DND-41 (cell line): ENCODE data around the gene OPN5.

Experiments used
- ATAC-seq: fragments of 200-7000 bp; cut with Tn5 transposase; 3 replicates; pipeline ENCODE4 v1.9.1; 2021; ENCODE audit warnings: low read depth; ENCODE audit not compliant: insufficient read depth
- DNase-seq: peaks from one replicate; pipeline ENCODE4 v3.0.0-alpha.2; 2020
- H2AFZ ChIP-seq: 2 replicates; pipeline ENCODE4 v1.6.0; 2012; ENCODE audit warnings: low read depth, low read length
- H3K27ac ChIP-seq: 2 replicates; pipeline ENCODE4 v1.5.1; 2012; ENCODE audit warnings: low read length, inconsistent platforms
- H3K27me3 ChIP-seq: fragments of 200-600 bp; sonication (generic); 2 replicates; pipeline ENCODE4 v1.6.0; 2012; ENCODE audit warnings: low read length, mild to moderate bottlenecking, inconsistent platforms; ENCODE audit not compliant: insufficient read depth, poor library complexity
- H3K36me3 ChIP-seq: 2 replicates; pipeline ENCODE4 v1.5.1; 2012; ENCODE audit warnings: low read length, inconsistent platforms; ENCODE audit not compliant: insufficient read depth
- H3K4me1 ChIP-seq: 2 replicates; pipeline ENCODE4 v1.5.1; 2012; ENCODE audit warnings: mild to moderate bottlenecking, low read length; ENCODE audit not compliant: insufficient read depth
- H3K4me2 ChIP-seq: 2 replicates; pipeline ENCODE4 v1.6.0; 2012; ENCODE audit warnings: mild to moderate bottlenecking, moderate library complexity, low read length, inconsistent platforms; ENCODE audit not compliant: insufficient read depth
- H3K4me3 ChIP-seq, 2 experiments: fragments of 200-600 bp in 1 of 2; shearing (Covaris generic) in 1 of 2; 2 replicates each; pipeline ENCODE4 v1.5.1; 2012 to 2016; ENCODE audit warnings: inconsistent platforms in 2 of 2, low read length in 2 of 2, mild to moderate bottlenecking in 2 of 2, low read depth in 1 of 2, moderate library complexity in 1 of 2
- H3K79me2 ChIP-seq: 2 replicates; pipeline ENCODE4 v1.6.0; 2012; ENCODE audit warnings: low read length, inconsistent platforms; ENCODE audit not compliant: insufficient read depth
- H3K9ac ChIP-seq: 2 replicates; pipeline ENCODE4 v1.6.0; 2012; ENCODE audit warnings: low read depth, mild to moderate bottlenecking, inconsistent platforms, low read length, moderate library complexity
- H3K9me3 ChIP-seq: 2 replicates; pipeline ENCODE4 v1.5.1; 2012; ENCODE audit warnings: low read length, moderate library complexity, mild to moderate bottlenecking, inconsistent platforms; ENCODE audit not compliant: insufficient read depth, severe bottlenecking
- H4K20me1 ChIP-seq: 2 replicates; pipeline ENCODE4 v1.6.0; 2012; ENCODE audit warnings: low read length; ENCODE audit not compliant: insufficient read depth
- EZH2 ChIP-seq: IDR thresholded peaks from 3 replicates; pipeline ENCODE4 v1.6.1; 2012; ENCODE audit warnings: borderline replicate concordance, low read depth, mild to moderate bottlenecking, moderate library complexity, low read length, inconsistent platforms; ENCODE audit not compliant: severe bottlenecking
- TF ChIP-seq, protein P1 (sequence below): IDR thresholded peaks from 2 replicates; pipeline ENCODE4 v1.5.1; 2012; ENCODE audit warnings: borderline replicate concordance, low read length, moderate library complexity, mild to moderate bottlenecking; ENCODE audit not compliant: poor library complexity, severe bottlenecking; ENCODE audit errors: extremely low read depth

Gene OPN5

DNA sequence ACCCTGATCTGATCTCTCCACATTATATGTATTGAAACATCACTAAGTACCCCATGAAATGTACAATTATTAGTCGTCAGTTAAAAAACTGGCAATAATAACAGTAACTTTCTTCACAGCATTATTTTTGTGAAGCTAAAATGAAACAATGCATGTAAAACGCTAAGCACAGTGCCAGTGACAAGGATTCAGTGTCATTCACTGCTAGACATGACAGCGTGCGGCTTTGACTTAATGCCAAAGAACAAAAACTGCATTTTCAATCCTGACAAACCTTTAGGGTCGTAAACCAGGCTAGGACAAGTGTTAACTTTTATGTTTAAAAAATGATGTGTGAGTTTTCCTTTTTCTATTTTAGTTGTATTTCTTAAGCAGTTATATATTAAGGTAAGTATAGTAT, 8.8 kb upstream of the OPN5 start:
- no peak for ATAC-seq
- Histone ChIP-seq H3K4me3 (no peak overlapping the region), H3K27me3 (no peaks in the 10 kb centered on the region), H2AFZ (no peak overlapping the region), H3K9me3 (no peaks in the 10 kb centered on the region), H4K20me1 (no peaks in the 10 kb centered on the region), H3K36me3 (no peaks in the 10 kb centered on the region), H3K4me2 (no peak overlapping the region), H3K9ac (no peak overlapping the region), H3K27ac (no peak overlapping the region), H3K4me1 (no peaks in the 10 kb centered on the region), H3K79me2 (no peaks in the 10 kb centered on the region)
- no peak for DNase-seq
- TF ChIP-seq, protein P1, sequence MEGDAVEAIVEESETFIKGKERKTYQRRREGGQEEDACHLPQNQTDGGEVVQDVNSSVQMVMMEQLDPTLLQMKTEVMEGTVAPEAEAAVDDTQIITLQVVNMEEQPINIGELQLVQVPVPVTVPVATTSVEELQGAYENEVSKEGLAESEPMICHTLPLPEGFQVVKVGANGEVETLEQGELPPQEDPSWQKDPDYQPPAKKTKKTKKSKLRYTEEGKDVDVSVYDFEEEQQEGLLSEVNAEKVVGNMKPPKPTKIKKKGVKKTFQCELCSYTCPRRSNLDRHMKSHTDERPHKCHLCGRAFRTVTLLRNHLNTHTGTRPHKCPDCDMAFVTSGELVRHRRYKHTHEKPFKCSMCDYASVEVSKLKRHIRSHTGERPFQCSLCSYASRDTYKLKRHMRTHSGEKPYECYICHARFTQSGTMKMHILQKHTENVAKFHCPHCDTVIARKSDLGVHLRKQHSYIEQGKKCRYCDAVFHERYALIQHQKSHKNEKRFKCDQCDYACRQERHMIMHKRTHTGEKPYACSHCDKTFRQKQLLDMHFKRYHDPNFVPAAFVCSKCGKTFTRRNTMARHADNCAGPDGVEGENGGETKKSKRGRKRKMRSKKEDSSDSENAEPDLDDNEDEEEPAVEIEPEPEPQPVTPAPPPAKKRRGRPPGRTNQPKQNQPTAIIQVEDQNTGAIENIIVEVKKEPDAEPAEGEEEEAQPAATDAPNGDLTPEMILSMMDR, result no peak
- no peak for TF ChIP-seq EZH2

DNA sequence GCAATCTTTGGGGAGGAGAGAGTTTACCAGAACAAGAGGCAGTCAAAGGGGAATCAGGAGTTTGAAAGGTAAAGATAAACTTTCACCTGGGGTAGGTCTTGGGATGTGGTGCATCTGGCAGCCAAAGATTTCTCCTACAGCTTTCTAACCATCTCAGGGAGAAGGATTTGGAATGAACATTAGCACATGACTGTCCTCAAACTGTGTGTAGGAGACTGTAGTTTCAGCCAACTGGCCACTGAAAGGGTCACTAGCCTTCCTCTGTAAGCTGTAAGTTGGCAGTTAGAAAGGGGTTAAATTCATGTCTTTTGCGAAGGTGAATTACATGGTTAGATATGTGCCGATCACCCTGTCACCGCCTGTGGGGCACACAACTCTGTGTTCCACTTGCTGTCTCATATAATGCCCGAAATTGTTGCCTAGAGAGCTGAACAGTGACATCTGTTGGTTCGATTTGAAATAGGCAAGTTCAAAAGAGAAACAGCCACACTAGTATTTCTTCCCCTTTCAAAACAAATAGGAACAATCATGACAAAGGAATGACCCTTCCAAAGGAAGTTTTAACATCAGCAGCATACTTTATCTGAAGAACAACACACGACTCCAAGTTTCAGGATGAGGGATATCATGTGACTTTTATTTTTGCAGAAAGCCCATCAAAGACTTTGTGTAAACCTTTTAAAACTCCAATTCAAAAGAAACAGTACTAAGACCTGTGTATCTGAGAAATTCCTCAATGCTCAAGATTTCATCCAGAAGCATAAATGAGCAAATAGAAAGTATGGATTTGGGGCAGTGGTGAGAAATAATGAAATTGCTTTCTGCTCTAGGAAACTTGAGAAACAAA, 1.1 kb upstream of the OPN5 start:
- ATAC-seq (peak; percentile 92), DNase-seq (peak; percentile 28)
- Histone ChIP-seq H4K20me1 (no peaks in the 10 kb centered on the region), H3K4me1 (no peaks in the 10 kb centered on the region; the same call in 1 of the 2 replicates), H3K4me3 (no peak overlapping the region), H3K9me3 (no peaks in the 10 kb centered on the region), H3K9ac (no peak overlapping the region), H3K36me3 (no peaks in the 10 kb centered on the region), H3K27me3 (peaks cover 12% of the 10 kb centered on the region), H3K4me2 (peak overlapping the region; percentile 45; the same call in 1 of the 2 replicates), H3K79me2 (no peaks in the 10 kb centered on the region), H3K27ac (no peak overlapping the region), H2AFZ (no peak overlapping the region; the same call in 1 of the 2 replicates)
- TF ChIP-seq EZH2, result peak; percentile 15
- TF ChIP-seq, protein P1, result peak; percentile 75

DNA sequence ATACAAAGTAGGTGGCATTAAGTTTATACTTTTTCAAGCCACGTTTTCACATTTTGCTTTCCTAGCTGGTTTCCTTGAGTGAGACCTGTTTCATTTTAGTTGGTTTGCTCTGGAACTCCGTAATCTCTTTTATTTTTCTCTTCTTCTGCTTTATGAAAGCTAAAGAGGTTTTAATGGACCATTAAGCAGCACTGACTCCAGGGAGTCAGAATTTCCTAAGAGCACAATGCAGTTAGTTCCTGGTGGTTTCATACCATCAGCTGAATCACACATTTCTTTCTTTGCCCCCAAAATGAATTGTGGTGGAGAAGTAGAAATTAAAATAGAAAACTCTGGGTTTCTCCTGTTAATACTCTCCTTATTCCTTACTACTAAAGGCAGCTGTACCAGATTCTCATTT, 3.4 kb downstream of the OPN5 start:
- TF ChIP-seq, protein P1, result no peak
- TF ChIP-seq EZH2, result no peak
- no peaks in the 10 kb centered on the region for H3K79me2 ChIP-seq
- ATAC-seq, result no peak

More for the DNA sequence above, 3.4 kb downstream of the OPN5 start:
- Histone ChIP-seq H3K36me3 (no peaks in the 10 kb centered on the region), H4K20me1 (no peaks in the 10 kb centered on the region), H3K9ac (no peak overlapping the region), H3K4me3 (no peak overlapping the region), H2AFZ (no peak overlapping the region), H3K9me3 (no peaks in the 10 kb centered on the region), H3K4me2 (no peak overlapping the region), H3K4me1 (no peaks in the 10 kb centered on the region; the same call in 1 of the 2 replicates), H3K27me3 (peaks cover 13% of the 10 kb centered on the region), H3K27ac (no peak overlapping the region)
- no peak for DNase-seq
